Fibroblast of the aortic adventitia (primary cell): ENCODE measurements around the gene DPP8. TPM values are rescaled to one million over a fixed set of nuclear protein-coding genes. Genes with fewer than 3 reads are reported as not detected.

ENCODE experiments used
- DNase-seq: peaks from one replicate; pipeline ENCODE4 v3.0.0-alpha.2; 2010; ENCODE audit warnings: low read depth
- H3K4me3 ChIP-seq: 2 replicates; pipeline ENCODE4 v1.5.1; 2011; ENCODE audit warnings: low read depth, mild to moderate bottlenecking, control low read depth, low read length, moderate library complexity
- CTCF ChIP-seq: IDR thresholded peaks from 2 replicates; pipeline ENCODE4 v1.5.1; 2011; ENCODE audit warnings: mild to moderate bottlenecking, low read length, control low read depth, inconsistent platforms; ENCODE audit not compliant: insufficient read depth
- total RNA-seq: library from RNA; depleted of rRNA; stranded (reverse); fragments of >200 nt; gene quantifications from 2 replicates; pipeline ENCODE4 v1.2.3, GENCODE V29; 2012; ENCODE audit warnings: low replicate concordance

DPP8 gene
- 45.2 and 46.5 TPM in 2 replicates for total RNA-seq

- H3K4me3 ChIP-seq, result peak within 1 kb of the TSS; percentile 80
- DNase-seq, result peak; percentile 93
- peak; percentile 94 for TF ChIP-seq CTCF
These were observed at the start of gene DPP8 for GRCh38 chr15:65516997-65517865. Gene DPP8, minus strand, starts transcription at chr15:65517689. Its CDS starts 5,136 bp downstream, at chr15:65512553.

- no peak for DNase-seq
- H3K4me3 ChIP-seq, result no peak overlapping the region
- no peak for TF ChIP-seq CTCF
These were observed 44.4 kb upstream of the DPP8 start for GRCh38 chr15:65561934-65562333.

- no peak for DNase-seq
- TF ChIP-seq CTCF, result no peak
- H3K4me3 ChIP-seq, result no peak overlapping the region
These were observed 42.5 kb upstream of the DPP8 start for GRCh38 chr15:65559941-65560340.

GRCh38 chr15:65558997-65559760 lies 41.7 kb upstream of the DPP8 start:
- DNase-seq, result no peak
- TF ChIP-seq CTCF, result no peak
- no peak overlapping the region for H3K4me3 ChIP-seq

GRCh38 chr15:65558336-65558735 lies 40.8 kb upstream of the DPP8 start:
- no peak overlapping the region for H3K4me3 ChIP-seq
- DNase-seq, result peak; percentile 61
- TF ChIP-seq CTCF, result no peak

GRCh38 chr15:65556622-65557021 lies 39.1 kb upstream of the DPP8 start:
- DNase-seq, result no peak
- TF ChIP-seq CTCF, result no peak
- no peak overlapping the region for H3K4me3 ChIP-seq
